IPS-20b (cell line): ENCODE data around the gene CEP112.

Experiments
- H3K27ac ChIP-seq: one replicate; pipeline ENCODE4 v1.5.1; 2013; ENCODE audit warnings: low read length
- H3K27me3 ChIP-seq: 2 replicates; pipeline ENCODE4 v1.6.1; 2013; ENCODE audit warnings: mild to moderate bottlenecking, low read length, inconsistent platforms; ENCODE audit not compliant: insufficient read depth
- H3K36me3 ChIP-seq: 2 replicates; pipeline ENCODE4 v1.6.1; 2013; ENCODE audit warnings: low read depth, mild to moderate bottlenecking, inconsistent platforms, low read length, moderate library complexity; ENCODE audit not compliant: insufficient read depth
- H3K4me1 ChIP-seq: 2 replicates; pipeline ENCODE4 v1.6.1; 2013; ENCODE audit warnings: mild to moderate bottlenecking, control low read depth, inconsistent platforms, low read length, moderate library complexity; ENCODE audit not compliant: insufficient read depth
- H3K4me3 ChIP-seq: 2 replicates; pipeline ENCODE4 v1.5.1; 2013; ENCODE audit warnings: mild to moderate bottlenecking, low read length, inconsistent platforms
- H3K9ac ChIP-seq: 2 replicates; pipeline ENCODE4 v1.6.1; 2013; ENCODE audit warnings: low read depth, mild to moderate bottlenecking, inconsistent platforms, low read length, moderate library complexity
- H3K9me3 ChIP-seq: 2 replicates; pipeline ENCODE4 v1.6.1; 2013; ENCODE audit warnings: mild to moderate bottlenecking, low read depth, low read length, inconsistent platforms; ENCODE audit not compliant: insufficient read depth

Gene CEP112

DNA sequence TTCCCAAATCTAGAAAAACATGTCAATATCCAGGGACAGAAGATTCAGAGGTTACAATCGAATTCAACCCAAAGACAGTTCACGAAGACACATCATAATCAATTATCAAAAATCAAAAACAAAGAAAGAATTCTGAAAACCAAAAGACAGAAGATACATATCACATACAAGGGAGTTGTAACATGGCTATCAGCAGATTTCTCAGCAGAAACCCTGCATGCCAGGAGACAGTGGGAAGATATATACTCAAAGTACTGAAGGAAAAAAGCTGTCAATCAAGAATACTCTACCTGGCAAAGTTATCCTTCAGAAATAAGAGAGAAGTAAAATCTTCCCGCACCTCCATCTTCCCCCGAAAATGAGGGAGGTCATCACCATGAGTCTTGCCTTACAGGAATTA is 258.6 kb downstream of the CEP112 start:
- no peak overlapping the region for H3K4me3 ChIP-seq
- no peaks in the 10 kb centered on the region for H3K27me3 ChIP-seq
- H3K4me1 ChIP-seq, result no peaks in the 10 kb centered on the region
- H3K27ac ChIP-seq, result no peak overlapping the region
- H3K9ac ChIP-seq, result no peak overlapping the region
- no peaks in the 10 kb centered on the region for H3K36me3 ChIP-seq
- H3K9me3 ChIP-seq, result peaks cover under 1% of the 10 kb centered on the region; the same call in 1 of the 2 replicates

DNA sequence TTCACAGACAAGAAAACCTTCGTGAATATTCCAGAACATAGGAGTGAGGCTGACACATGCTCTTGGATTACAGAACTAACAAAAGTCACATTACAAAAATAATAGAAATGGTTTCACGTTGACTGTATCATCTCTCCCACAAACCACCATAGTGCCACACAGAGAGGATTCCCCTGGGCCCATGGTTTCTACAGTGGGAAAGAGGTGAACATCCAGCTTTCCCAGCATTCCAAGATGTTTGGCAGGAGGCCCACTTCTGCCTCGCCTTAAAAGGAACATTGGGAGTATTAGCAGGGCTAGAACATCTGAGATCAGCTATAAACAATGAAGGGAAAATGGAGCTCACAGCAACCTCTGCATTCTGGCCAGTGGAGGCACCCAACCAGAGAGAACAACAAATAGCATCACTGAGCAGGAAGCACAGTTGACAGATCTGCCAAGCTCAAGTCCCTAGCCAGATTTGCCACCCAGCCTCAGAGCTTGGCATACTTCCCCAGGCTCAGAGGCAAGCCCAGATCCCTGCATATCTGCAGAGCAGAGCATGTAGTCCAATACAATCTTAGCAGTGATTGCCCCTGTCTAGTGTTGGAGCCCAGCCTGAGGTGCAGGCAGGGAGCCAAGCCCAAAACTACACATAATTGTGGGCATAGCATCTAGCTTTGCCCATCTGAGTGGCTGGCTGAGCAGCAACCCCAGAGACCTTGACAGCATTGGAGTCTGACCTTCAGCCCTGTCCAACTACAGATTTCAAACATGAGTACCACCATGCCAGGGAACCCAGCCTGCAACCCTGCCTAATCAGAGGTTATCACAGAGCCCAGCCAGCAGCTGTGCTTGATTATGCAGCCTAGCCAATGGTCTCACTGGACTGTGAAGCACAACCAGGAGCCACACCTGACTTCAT is 260.4 kb downstream of the CEP112 start:
- Histone ChIP-seq H3K4me1 (no peaks in the 10 kb centered on the region), H3K9me3 (no peaks in the 10 kb centered on the region; the same call in 1 of the 2 replicates), H3K9ac (no peak overlapping the region), H3K36me3 (no peaks in the 10 kb centered on the region), H3K4me3 (no peak overlapping the region), H3K27ac (no peak overlapping the region), H3K27me3 (no peaks in the 10 kb centered on the region)

DNA sequence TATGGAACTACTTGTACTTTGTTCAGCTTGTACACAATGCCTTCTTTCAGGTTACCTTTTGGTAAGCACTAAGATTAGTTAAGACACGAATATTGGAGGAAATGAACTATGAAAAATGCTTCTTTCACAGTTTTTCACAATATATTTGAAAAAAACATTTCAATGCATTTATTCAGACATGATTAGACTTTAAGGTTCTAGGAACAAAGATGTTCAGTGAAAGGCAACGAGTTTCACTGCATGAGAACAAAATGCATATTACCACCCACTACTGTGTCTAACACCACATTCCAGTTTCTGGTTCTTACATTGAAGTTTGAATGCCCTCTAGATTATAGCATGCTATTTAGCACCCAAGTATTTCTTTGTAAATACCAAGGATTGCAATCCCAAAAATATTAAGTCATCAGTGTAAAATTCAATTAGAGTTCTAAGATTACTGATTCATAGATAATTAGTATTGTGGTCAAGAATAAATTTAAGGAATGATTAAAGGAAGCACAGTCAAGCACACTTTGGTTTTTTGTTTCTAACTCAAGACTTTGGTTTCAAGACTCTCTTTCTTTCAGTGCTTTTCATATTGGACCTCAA is 261.7 kb downstream of the CEP112 start:
- Histone ChIP-seq H3K9me3 (no peaks in the 10 kb centered on the region; the same call in 1 of the 2 replicates), H3K9ac (no peak overlapping the region), H3K36me3 (no peaks in the 10 kb centered on the region), H3K4me3 (no peak overlapping the region), H3K27me3 (no peaks in the 10 kb centered on the region), H3K4me1 (no peaks in the 10 kb centered on the region), H3K27ac (no peak overlapping the region)

DNA sequence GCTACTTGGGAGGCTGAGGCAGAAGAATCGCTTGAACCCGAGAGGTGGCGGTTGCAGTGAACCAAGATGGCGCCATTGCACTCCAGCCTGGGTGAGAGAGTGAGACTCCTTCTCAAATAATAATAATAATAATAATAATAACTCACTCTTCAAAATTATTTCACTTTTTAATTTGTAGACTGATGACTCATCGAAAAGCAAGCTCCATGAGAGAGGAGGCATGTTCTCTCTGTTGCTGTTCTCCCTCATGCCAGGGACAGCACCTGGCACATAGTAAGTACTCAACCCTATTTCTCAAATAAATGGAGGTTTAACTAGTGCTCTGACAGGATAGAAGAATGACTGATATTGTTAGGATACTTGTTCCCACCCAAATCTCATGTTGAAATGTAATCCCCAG is 265.3 kb downstream of the CEP112 start:
- H3K4me1 ChIP-seq, result no peaks in the 10 kb centered on the region
- no peak overlapping the region for H3K27ac ChIP-seq
- H3K4me3 ChIP-seq, result no peak overlapping the region
- H3K9ac ChIP-seq, result no peak overlapping the region
- no peaks in the 10 kb centered on the region for H3K36me3 ChIP-seq
- H3K9me3 ChIP-seq, result no peaks in the 10 kb centered on the region
- no peaks in the 10 kb centered on the region for H3K27me3 ChIP-seq

DNA sequence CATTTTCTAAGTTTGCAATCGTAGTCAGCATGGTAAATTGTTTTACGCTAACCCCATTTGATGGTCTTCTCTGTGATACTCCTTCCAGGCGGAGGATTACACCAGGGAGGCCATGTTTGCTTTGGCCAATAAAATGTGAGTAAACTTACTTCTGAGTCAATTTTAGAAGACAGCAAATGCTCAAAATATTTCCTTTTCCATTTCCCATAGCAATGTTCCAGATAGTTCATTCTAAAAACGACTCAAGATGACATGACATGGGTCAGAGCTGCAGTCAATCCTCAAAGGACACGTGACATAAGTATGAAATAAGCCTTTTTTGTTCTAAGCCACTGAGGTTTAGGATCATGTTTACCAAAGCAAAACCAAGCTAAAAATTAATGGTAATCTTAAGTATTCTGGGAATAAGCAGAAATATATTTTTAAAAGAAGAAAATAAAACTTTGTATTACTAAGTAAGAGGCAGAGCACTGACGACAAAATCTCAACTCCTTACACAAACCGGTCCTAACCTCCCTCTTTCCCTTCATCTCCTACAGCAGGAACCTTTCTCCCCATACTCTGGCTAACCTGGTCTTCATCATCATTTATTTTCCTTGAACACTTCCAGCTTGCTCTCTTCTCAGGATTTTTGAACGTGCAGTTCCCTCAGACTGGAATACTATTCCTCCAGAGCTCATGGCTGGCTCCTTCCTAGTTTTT is 266.2 kb downstream of the CEP112 start:
- Histone ChIP-seq H3K4me1 (no peaks in the 10 kb centered on the region), H3K27ac (no peak overlapping the region), H3K9me3 (no peaks in the 10 kb centered on the region), H3K9ac (no peak overlapping the region), H3K27me3 (no peaks in the 10 kb centered on the region), H3K36me3 (no peaks in the 10 kb centered on the region), H3K4me3 (no peak overlapping the region)

DNA sequence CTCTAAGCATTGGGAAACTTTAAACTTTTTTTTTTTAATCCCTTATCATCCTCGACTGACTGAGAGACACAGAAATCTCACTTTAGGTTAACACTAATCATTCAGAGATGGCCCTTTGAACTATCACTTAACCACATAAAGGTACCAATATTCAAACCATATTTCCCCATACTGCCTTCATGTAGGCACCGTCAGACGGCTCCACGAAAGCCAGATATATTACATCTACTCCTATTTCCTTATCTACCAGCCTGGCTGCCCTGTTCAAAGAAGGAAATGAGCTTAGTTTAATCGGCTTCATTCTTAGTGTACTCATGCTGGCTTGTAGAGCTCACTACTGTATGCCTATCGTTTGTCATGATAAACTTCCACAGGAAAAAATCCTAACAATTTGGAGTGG is 270.9 kb downstream of the CEP112 start:
- peaks cover 8% of the 10 kb centered on the region; the same call in 1 of the 2 replicates for H3K4me1 ChIP-seq
- no peaks in the 10 kb centered on the region for H3K27me3 ChIP-seq
- H3K27ac ChIP-seq, result no peak overlapping the region
- no peak overlapping the region for H3K9ac ChIP-seq
- no peaks in the 10 kb centered on the region for H3K9me3 ChIP-seq
- H3K4me3 ChIP-seq, result no peak overlapping the region
- H3K36me3 ChIP-seq, result no peaks in the 10 kb centered on the region

DNA sequence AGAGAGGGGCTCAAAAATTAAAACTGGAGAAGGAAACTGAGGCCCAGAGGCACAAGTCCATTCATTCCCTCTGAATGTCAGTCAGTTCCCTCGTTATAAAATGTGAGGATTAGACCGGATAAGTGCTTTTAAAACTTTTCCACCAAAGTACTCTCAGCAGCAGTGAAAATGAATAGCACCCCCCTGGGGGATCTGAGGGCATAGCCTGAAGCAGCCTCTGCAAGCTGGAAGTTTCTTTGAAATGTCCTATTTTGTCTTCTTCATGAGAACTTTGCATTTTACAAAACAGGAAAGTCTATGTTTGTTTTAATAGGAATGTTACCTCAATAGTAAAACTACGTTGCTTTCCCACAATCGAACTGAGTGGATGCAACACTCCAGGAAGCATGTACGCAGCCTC is 273.0 kb downstream of the CEP112 start:
- Histone ChIP-seq H3K36me3 (no peaks in the 10 kb centered on the region), H3K4me1 (peaks cover 8% of the 10 kb centered on the region; the same call in 1 of the 2 replicates), H3K4me3 (no peak overlapping the region), H3K9me3 (no peaks in the 10 kb centered on the region), H3K27ac (no peak overlapping the region), H3K9ac (no peak overlapping the region), H3K27me3 (no peaks in the 10 kb centered on the region)

DNA sequence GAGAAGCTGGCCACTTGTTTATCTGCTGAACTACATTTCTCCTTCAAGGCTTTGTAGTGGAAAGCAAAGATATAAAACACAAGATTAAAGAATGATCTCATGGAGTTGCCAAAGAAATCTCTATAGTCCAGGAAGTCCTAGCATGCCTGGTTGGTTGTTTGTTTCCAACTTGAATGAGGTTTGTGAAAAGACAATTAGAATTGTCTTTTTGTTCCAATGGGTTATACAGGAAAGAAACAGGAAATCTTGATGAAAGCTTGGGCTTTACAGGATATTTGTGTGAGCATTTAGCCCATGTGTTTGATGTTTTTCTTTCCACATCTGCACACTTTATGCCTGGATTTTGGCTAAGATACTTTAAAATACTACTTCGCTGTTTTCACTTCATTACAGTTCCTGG is 273.4 kb downstream of the CEP112 start:
- no peaks in the 10 kb centered on the region for H3K27me3 ChIP-seq
- H3K9me3 ChIP-seq, result no peaks in the 10 kb centered on the region
- no peaks in the 10 kb centered on the region for H3K36me3 ChIP-seq
- H3K4me3 ChIP-seq, result no peak overlapping the region
- H3K9ac ChIP-seq, result no peak overlapping the region
- no peak overlapping the region for H3K27ac ChIP-seq
- peaks cover 8% of the 10 kb centered on the region; the same call in 1 of the 2 replicates for H3K4me1 ChIP-seq

DNA sequence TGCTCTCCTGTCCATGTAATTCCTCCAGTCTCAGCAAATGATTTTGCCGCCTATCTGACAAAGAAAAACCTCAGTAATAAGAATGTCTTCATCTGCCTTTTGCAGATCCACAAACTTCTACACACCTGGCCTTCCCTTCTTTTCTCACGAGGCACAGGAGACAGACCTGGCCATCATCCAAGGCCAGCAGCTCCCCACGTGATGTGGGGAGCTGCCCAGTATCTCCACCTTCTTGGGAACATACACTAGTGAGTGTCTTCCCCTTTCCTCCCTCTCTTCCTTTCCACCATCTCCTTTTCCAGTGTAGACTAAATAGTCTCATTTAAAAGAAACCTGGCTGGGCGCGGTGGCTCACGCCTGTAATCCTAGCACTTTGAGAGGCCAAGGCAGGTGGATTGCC is 274.4 kb downstream of the CEP112 start:
- no peak overlapping the region for H3K27ac ChIP-seq
- H3K9ac ChIP-seq, result no peak overlapping the region
- H3K36me3 ChIP-seq, result no peaks in the 10 kb centered on the region
- no peak overlapping the region for H3K4me3 ChIP-seq
- H3K27me3 ChIP-seq, result no peaks in the 10 kb centered on the region
- no peaks in the 10 kb centered on the region; the same call in 1 of the 2 replicates for H3K9me3 ChIP-seq
- peaks cover 8% of the 10 kb centered on the region; the same call in 1 of the 2 replicates for H3K4me1 ChIP-seq

DNA sequence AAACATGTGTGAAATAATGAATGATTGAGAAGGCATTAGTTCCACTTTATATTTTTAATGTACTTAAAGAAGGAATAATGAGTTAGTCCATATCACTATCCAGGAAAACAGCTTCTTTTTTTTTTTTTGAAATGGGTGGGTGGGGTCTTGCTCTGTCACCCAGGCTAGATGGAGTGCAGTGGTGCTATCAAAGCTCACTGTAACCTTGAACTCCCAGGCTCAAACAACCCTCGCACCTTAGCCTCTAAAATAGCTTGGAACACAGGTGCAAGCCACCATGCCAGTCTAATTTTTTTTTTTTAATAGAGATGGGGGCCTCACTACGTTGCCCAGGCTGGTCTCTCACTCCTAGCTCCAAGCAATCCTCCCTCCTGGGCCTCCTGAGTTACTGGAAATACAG is 275.5 kb downstream of the CEP112 start:
- Histone ChIP-seq H3K9me3 (no peaks in the 10 kb centered on the region; the same call in 1 of the 2 replicates), H3K4me1 (peaks cover 8% of the 10 kb centered on the region; the same call in 1 of the 2 replicates), H3K27ac (no peak overlapping the region), H3K27me3 (no peaks in the 10 kb centered on the region), H3K4me3 (no peak overlapping the region), H3K9ac (no peak overlapping the region), H3K36me3 (no peaks in the 10 kb centered on the region)

DNA sequence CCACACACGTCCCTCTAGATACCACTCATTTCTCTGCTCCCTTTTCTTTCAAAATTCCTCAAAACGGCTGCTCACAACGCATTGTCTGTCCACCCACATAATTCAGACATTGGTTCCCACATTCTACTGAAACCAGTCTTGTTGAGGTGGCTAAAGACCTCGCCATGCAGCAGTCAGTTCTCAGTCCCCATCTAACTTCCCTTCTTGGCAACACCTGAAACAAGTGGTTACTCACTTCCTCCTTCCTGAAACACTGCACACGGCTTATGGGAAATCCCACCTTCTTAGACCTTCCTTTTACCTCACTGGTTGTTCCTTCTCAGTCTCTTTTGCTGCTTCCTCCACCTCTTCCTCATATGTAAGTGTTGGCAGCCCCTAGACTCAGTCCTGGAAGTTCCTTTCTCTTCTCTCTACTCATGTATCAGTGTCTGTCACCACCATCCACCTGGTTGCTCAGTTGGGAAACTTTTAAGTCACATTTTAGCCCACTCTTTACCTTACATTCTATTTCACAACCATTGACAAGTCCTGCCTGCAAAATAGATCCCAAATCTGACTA is 277.1 kb downstream of the CEP112 start:
- Histone ChIP-seq H3K4me1 (peaks cover 8% of the 10 kb centered on the region; the same call in 1 of the 2 replicates), H3K27ac (no peak overlapping the region), H3K9me3 (peaks cover 6% of the 10 kb centered on the region; the same call in 1 of the 2 replicates), H3K27me3 (no peaks in the 10 kb centered on the region), H3K36me3 (no peaks in the 10 kb centered on the region), H3K4me3 (no peak overlapping the region), H3K9ac (no peak overlapping the region)
